Tibial nerve (tissue), 4 donors: ENCODE data around the gene PON1. TPM values are rescaled to one million over a fixed set of nuclear protein-coding genes. Genes with fewer than 3 reads are reported as not detected.

Source experiments
- DNase-seq, 2 donors: peaks; one replicate each; pipeline ENCODE4 v3.0.0-alpha.2; 2019; ENCODE audit warnings: low spot score in 2 of 2
- H3K27ac ChIP-seq, 4 donors: fragments of 200-600 bp; sonication (generic) in 3 of 4; one replicate each; pipeline ENCODE4 v1.5.1; 2017 to 2019; ENCODE audit warnings: mild to moderate bottlenecking in 1 of 4
- H3K27me3 ChIP-seq, 2 donors: fragments of 200-600 bp; sonication (generic) in 1 of 2; one replicate each; pipeline versions ENCODE4 v1.5.1 to v1.6.0; 2017 to 2019
- H3K36me3 ChIP-seq, 3 donors: fragments of 200-600 bp; sonication (generic); one replicate each; pipeline ENCODE4 v1.5.1; 2018 to 2019
- H3K4me1 ChIP-seq, 4 donors: fragments of 200-600 bp; sonication (generic) in 3 of 4; one replicate each; pipeline ENCODE4 v1.5.1; 2017 to 2019
- H3K4me3 ChIP-seq, 4 donors: fragments of 200-600 bp; sonication (generic) in 3 of 4; one replicate each; pipeline ENCODE4 v1.5.1; 2017 to 2019; ENCODE audit warnings: mild to moderate bottlenecking in 1 of 4, moderate library complexity in 1 of 4
- H3K9me3 ChIP-seq, 4 donors: fragments of 200-600 bp; sonication (generic) in 3 of 4; one replicate each; pipeline ENCODE4 v1.5.1; 2017 to 2019
- CTCF ChIP-seq, 5 experiments: fragments of 200-600 bp in 3 of 5; fragments of 450-650 bp in 2 of 5; sonication (generic) in 3 of 5; IDR thresholded peaks; one replicate each; pipeline ENCODE4 v1.5.1; 2016 to 2019; ENCODE audit warnings: antibody characterized with exemption in 5 of 5, mild to moderate bottlenecking in 3 of 5, moderate library complexity in 2 of 5
- EP300 ChIP-seq, 2 donors: sonication (generic); formaldehyde crosslinking; IDR thresholded peaks; one replicate each; pipeline ENCODE4 v1.6.1; 2017; ENCODE audit warnings: antibody characterized with exemption in 2 of 2, mild to moderate bottlenecking in 1 of 2
- POLR2A ChIP-seq, 2 donors: fragments of 450-650 bp; IDR thresholded peaks; one replicate each; pipeline ENCODE4 v1.6.1; 2017; ENCODE audit warnings: antibody characterized with exemption in 2 of 2, mild to moderate bottlenecking in 2 of 2, moderate library complexity in 2 of 2
- WGBS, 2 donors: methylation state at CpG; one replicate each; pipeline ENCODE4 v1.1.5; 2018; 5-methylcytosine and 5-hydroxymethylcytosine counted together
- total RNA-seq, 4 donors: library from RNA; depleted of rRNA; stranded (reverse); fragments of >200 nt; gene quantifications; one replicate each; pipeline ENCODE4 v1.1.0, GENCODE V29; 2016

PON1 gene
- total RNA-seq, 4 donors from 2014 or later, result not detected

DNA sequence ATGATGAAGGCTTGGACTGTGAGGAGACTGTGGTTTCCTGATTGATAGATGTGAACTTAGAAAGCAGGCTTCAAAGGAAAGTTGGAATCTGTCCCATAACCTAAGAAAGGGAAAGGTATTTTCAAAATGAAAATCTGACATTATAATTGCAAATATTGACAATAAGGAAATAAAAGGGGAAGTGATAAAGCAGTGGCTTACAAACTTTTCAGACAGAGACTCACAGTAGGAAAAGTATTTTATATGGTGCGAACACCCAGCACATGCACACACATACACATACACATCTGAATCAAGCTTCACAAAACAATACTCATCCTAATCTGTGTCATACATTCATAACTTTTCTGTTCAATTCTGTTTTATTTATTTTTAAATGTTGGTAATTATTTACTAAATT is 4.8 kb downstream of the PON1 start:
- no peaks in the 10 kb centered on the region for H3K4me1 ChIP-seq
- no peaks in the 10 kb centered on the region for H3K9me3 ChIP-seq
- no peak for DNase-seq
- H3K27ac ChIP-seq, result no peak overlapping the region
- no peak overlapping the region for H3K4me3 ChIP-seq
- H3K27me3 ChIP-seq, result peaks cover 0 to 3% of the 10 kb centered on the region in 2 donors
- no peaks in the 10 kb centered on the region for H3K36me3 ChIP-seq
- TF ChIP-seq CTCF (IDR thresholded peaks at IDR 0.05) (no peak), POLR2A (IDR thresholded peaks at IDR 0.05) (no peak), EP300 (IDR thresholded peaks at IDR 0.05) (no peak)
- WGBS, 2 donors, result 94 to 98% methylated on average over 1 of the region's 1 CpG

- WGBS, 2 donors, result 87 to 90% methylated on average over 8 of the region's 8 CpGs
- no peak overlapping the region for H3K4me3 ChIP-seq
Observed at GRCh38 chr7:95318501-95319100, 5.7 kb downstream of the PON1 start.

GRCh38 chr7:95317966-95318365 is 6.4 kb downstream of the PON1 start:
- H3K4me3 ChIP-seq, result no peak overlapping the region
- no peak for DNase-seq
- no peak for TF ChIP-seq POLR2A (IDR thresholded peaks at IDR 0.05)
- no peak for TF ChIP-seq CTCF (IDR thresholded peaks at IDR 0.05)
- TF ChIP-seq EP300 (IDR thresholded peaks at IDR 0.05), result no peak
- no peaks in the 10 kb centered on the region for H3K27me3 ChIP-seq
- no peaks in the 10 kb centered on the region for H3K36me3 ChIP-seq
- 65 to 84% methylated on average over 3 of the region's 3 CpGs for WGBS, 2 donors
- no peak overlapping the region for H3K27ac ChIP-seq
- H3K9me3 ChIP-seq, result no peaks in the 10 kb centered on the region
- H3K4me1 ChIP-seq, result no peaks in the 10 kb centered on the region

More at GRCh38 chr7:95318501-95319100, 5.7 kb downstream of the PON1 start:
- no peaks in the 10 kb centered on the region for H3K9me3 ChIP-seq
- no peaks in the 10 kb centered on the region for H3K36me3 ChIP-seq
- H3K27ac ChIP-seq, result no peak overlapping the region
- no peaks in the 10 kb centered on the region for H3K4me1 ChIP-seq
- DNase-seq, result no peak
- TF ChIP-seq POLR2A (IDR thresholded peaks at IDR 0.05) (no peak), CTCF (IDR thresholded peaks at IDR 0.05) (no peak), EP300 (IDR thresholded peaks at IDR 0.05) (no peak)
- no peaks in the 10 kb centered on the region for H3K27me3 ChIP-seq

- no peak for DNase-seq
- TF ChIP-seq EP300 (IDR thresholded peaks at IDR 0.05) (no peak), POLR2A (IDR thresholded peaks at IDR 0.05) (no peak), CTCF (IDR thresholded peaks at IDR 0.05) (no peak)
- H3K4me1 ChIP-seq, result no peaks in the 10 kb centered on the region
- H3K4me3 ChIP-seq, result no peak overlapping the region
- 33 to 41% methylated on average over 2 of the region's 2 CpGs for WGBS, 2 donors
- H3K27me3 ChIP-seq, result no peaks in the 10 kb centered on the region
- no peaks in the 10 kb centered on the region for H3K9me3 ChIP-seq
- no peak overlapping the region for H3K27ac ChIP-seq
- no peaks in the 10 kb centered on the region for H3K36me3 ChIP-seq
Observed at GRCh38 chr7:95317546-95317945, 6.8 kb downstream of the PON1 start.

DNA sequence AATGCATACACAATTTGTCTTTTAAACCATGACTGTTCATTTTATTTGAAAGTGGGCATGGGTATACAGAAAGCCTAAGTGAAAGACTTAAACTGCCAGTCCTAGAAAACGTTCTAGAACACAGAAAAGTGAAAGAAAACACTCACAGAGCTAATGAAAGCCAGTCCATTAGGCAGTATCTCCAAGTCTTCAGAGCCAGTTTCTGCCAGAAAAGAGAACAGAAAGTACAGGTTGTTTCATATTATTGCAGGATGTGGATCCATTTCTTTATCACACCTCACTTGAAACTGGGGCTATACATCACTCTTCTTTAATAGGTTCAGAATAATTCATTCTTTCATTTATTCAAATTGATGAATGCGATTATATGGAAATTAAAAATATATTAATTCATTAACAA is 7.7 kb downstream of the PON1 start:
- TF ChIP-seq EP300 (IDR thresholded peaks at IDR 0.05), result no peak
- TF ChIP-seq POLR2A (IDR thresholded peaks at IDR 0.05), result no peak
- TF ChIP-seq CTCF (IDR thresholded peaks at IDR 0.05), result no peak
- no peaks in the 10 kb centered on the region for H3K9me3 ChIP-seq
- H3K27me3 ChIP-seq, result no peaks in the 10 kb centered on the region
- DNase-seq, result no peak
- H3K36me3 ChIP-seq, result no peaks in the 10 kb centered on the region
- H3K4me3 ChIP-seq, result no peak overlapping the region
- 77 to 81% methylated on average over 2 of the region's 2 CpGs for WGBS, 2 donors
- H3K27ac ChIP-seq, result no peak overlapping the region
- H3K4me1 ChIP-seq, result no peaks in the 10 kb centered on the region
